Measurements from ENCODE around the gene RPS6KA2. TPM values are rescaled to one million over a fixed set of nuclear protein-coding genes. Genes with fewer than 3 reads are reported as not detected.

Gene RPS6KA2
- total and polyA plus RNA-seq, 2 experiments from 2014 or later = 45.1 to 49.0 TPM

DNA sequence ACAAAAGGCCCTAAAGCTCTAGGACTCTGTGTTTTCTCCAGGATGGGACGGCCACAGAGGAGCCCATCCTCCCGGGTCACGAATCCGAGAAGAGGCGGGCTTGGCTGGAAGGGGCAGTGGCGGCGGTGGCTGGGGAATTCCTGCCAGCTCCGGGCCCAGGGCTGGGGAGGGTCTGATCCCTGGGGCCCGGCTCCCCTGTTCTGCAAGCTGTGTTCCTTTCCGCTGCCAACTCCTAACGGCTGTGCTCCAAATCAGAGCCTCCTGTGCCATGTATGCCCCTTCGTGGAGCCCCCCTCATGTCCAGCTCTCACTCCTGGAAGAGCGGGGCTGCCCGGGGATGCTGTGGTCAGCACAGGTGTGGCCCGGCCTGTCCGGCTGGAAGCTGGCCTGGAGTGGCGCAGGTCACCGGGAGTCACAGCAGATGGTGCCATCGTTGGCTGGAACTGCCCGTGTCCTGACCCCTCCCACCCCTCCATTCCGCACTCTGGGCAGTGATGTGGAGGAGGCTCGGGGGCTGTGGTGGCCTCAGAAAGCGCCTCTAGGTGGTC is 156.1 kb downstream of the RPS6KA2 start:
- H2AFZ ChIP-seq = no peak overlapping the region
- DNase-seq = no peak
- H3K27ac ChIP-seq = no peak overlapping the region
- in situ Hi-C loops (cut with MboI) = no loop called here
- peaks cover 5% of the 10 kb centered on the region for H3K4me1 ChIP-seq (ENCODE audit: insufficient read depth)
- H3K27me3 ChIP-seq (replicated peaks; ENCODE audit: insufficient read depth) = no peaks in the 10 kb centered on the region
- H3K4me2 ChIP-seq (ENCODE audit: unreplicated experiment) = no peak overlapping the region
- H3K79me2 ChIP-seq (ENCODE audit: insufficient read depth) = no peaks in the 10 kb centered on the region
- H3F3A ChIP-seq (ENCODE audit: insufficient read depth) = peaks cover 24% of the 10 kb centered on the region
- TF ChIP-seq EZH2 (IDR thresholded peaks at IDR 0.05; ENCODE audit: insufficient read depth, poor library complexity, severe bottlenecking) (no peak), EZH2phosphoT487 (IDR thresholded peaks at IDR 0.05; ENCODE audit: insufficient read depth, low read depth) (no peak)
- H3K9me3 ChIP-seq (ENCODE audit: low read depth) = no peaks in the 10 kb centered on the region
- peaks cover 5% of the 10 kb centered on the region; the same call in 1 of the 2 replicates for H3K36me3 ChIP-seq (ENCODE audit: low read depth)
- H4K20me1 ChIP-seq (ENCODE audit: insufficient read depth) = no peaks in the 10 kb centered on the region
- H3K9ac ChIP-seq = no peak overlapping the region
- H3K9me2 ChIP-seq (ENCODE audit: insufficient read depth) = no peaks in the 10 kb centered on the region
- H3K4me3 ChIP-seq = no peak overlapping the region
- WGBS, 2 experiments (ENCODE audit: low coverage in 1 of 2, low lambda C conversion rate in 2 of 2, missing lambda C conversion rate in 2 of 2) = 79 to 83% methylated on average over 22 to 23 of the region's 23 CpGs

DNA sequence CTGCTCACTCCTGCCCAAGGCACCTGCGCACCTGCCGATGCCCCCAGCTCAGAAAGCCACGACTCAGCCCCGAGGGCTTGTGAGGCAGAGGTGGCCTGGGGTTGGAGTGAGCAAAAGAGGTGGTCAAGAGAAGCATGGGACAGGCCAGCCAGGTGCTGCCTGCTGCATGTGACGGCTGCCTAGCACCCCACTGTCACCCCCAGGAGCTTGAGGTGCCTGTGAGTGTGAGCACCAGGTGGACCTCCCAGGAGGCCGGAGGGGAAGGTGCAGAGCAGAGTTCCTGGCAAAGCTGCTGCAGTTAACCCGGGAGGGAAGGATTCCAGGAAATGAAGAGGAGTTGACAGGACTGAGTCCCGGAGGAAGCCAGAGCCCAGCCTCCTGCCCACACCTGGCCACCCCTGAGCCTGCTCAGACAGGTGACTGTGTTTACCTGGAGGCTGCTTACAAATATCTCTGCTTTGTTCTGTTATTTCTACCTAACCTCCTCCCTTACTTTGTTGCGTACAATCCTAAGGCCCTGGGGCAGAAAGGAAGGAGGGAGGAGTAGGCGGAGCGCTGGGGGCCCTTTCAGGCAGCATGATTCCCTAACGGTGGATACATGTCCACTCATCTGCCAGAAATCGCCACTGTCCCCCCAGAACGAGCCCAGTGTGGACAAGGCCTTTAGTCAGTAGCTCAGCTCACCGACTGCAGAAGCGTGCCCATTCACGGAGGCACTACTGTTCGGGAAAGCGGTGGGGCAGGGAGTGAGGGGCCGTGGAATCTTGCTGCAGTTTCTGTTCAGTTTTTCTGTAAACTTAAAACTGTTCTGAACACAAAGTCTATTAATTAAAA is 156.8 kb downstream of the RPS6KA2 start:
- no peaks in the 10 kb centered on the region for H4K20me1 ChIP-seq (ENCODE audit: insufficient read depth)
- no peak for DNase-seq
- peaks cover 5% of the 10 kb centered on the region; the same call in 1 of the 2 replicates for H3K36me3 ChIP-seq (ENCODE audit: low read depth)
- 85% methylated on average over 20 of the region's 20 CpGs for WGBS, 2 experiments (ENCODE audit: low coverage in 1 of 2, low lambda C conversion rate in 2 of 2, missing lambda C conversion rate in 2 of 2)
- no peak overlapping the region for H3K4me2 ChIP-seq (ENCODE audit: unreplicated experiment)
- H3K27me3 ChIP-seq (replicated peaks; ENCODE audit: insufficient read depth) = no peaks in the 10 kb centered on the region
- TF ChIP-seq EZH2phosphoT487 (IDR thresholded peaks at IDR 0.05; ENCODE audit: insufficient read depth, low read depth) = no peak
- TF ChIP-seq EZH2 (IDR thresholded peaks at IDR 0.05; ENCODE audit: insufficient read depth, poor library complexity, severe bottlenecking) = no peak
- in situ Hi-C loops (cut with MboI) = no loop called here
- no peak overlapping the region for H3K4me3 ChIP-seq
- H3K9me2 ChIP-seq (ENCODE audit: insufficient read depth) = no peaks in the 10 kb centered on the region
- no peak overlapping the region for H3K9ac ChIP-seq
- H2AFZ ChIP-seq = no peak overlapping the region
- H3F3A ChIP-seq (ENCODE audit: insufficient read depth) = peaks cover 31% of the 10 kb centered on the region
- H3K9me3 ChIP-seq (ENCODE audit: low read depth) = no peaks in the 10 kb centered on the region
- H3K79me2 ChIP-seq (ENCODE audit: insufficient read depth) = no peaks in the 10 kb centered on the region
- H3K4me1 ChIP-seq (ENCODE audit: insufficient read depth) = peaks cover 12% of the 10 kb centered on the region
- no peak overlapping the region for H3K27ac ChIP-seq

GRCh38 chr6:166469426-166469961 is 157.6 kb downstream of the RPS6KA2 start:
- Histone ChIP-seq H3K9me3 (ENCODE audit: low read depth) (no peaks in the 10 kb centered on the region), H3K27ac (no peak overlapping the region), H3K27me3 (replicated peaks; ENCODE audit: insufficient read depth) (no peaks in the 10 kb centered on the region), H3K79me2 (ENCODE audit: insufficient read depth) (no peaks in the 10 kb centered on the region), H3K9ac (no peak overlapping the region), H3K4me1 (ENCODE audit: insufficient read depth) (peaks cover 14% of the 10 kb centered on the region), H3K4me2 (ENCODE audit: unreplicated experiment) (no peak overlapping the region), H3K36me3 (ENCODE audit: low read depth) (peaks cover 7% of the 10 kb centered on the region; the same call in 1 of the 2 replicates), H3K4me3 (no peak overlapping the region), H3F3A (ENCODE audit: insufficient read depth) (peaks cover 34% of the 10 kb centered on the region), H2AFZ (no peak overlapping the region), H3K9me2 (ENCODE audit: insufficient read depth) (no peaks in the 10 kb centered on the region), H4K20me1 (ENCODE audit: insufficient read depth) (no peaks in the 10 kb centered on the region)
- 94 to 95% methylated on average over 14 of the region's 14 CpGs for WGBS, 2 experiments (ENCODE audit: low coverage in 1 of 2, low lambda C conversion rate in 2 of 2, missing lambda C conversion rate in 2 of 2)
- TF ChIP-seq EZH2phosphoT487 (IDR thresholded peaks at IDR 0.05; ENCODE audit: insufficient read depth, low read depth) (no peak), EZH2 (IDR thresholded peaks at IDR 0.05; ENCODE audit: insufficient read depth, poor library complexity, severe bottlenecking) (no peak)
- DNase-seq = no peak
- in situ Hi-C loops (cut with MboI) = no loop called here

GRCh38 chr6:166467436-166468000 is 159.5 kb downstream of the RPS6KA2 start:
- Histone ChIP-seq H3K9me2 (ENCODE audit: insufficient read depth) (no peaks in the 10 kb centered on the region), H3K36me3 (ENCODE audit: low read depth) (peaks cover 7% of the 10 kb centered on the region; the same call in 1 of the 2 replicates)
- WGBS, 2 experiments (ENCODE audit: low coverage in 1 of 2, low lambda C conversion rate in 2 of 2, missing lambda C conversion rate in 2 of 2) = 82 to 86% methylated on average over 9 of the region's 9 CpGs

More at GRCh38 chr6:166467436-166468000, 159.5 kb downstream of the RPS6KA2 start:
- Histone ChIP-seq H3F3A (ENCODE audit: insufficient read depth) (peaks cover 34% of the 10 kb centered on the region), H3K4me3 (no peak overlapping the region), H3K27me3 (replicated peaks; ENCODE audit: insufficient read depth) (no peaks in the 10 kb centered on the region), H3K4me2 (ENCODE audit: unreplicated experiment) (no peak overlapping the region), H4K20me1 (ENCODE audit: insufficient read depth) (no peaks in the 10 kb centered on the region), H3K79me2 (ENCODE audit: insufficient read depth) (no peaks in the 10 kb centered on the region), H2AFZ (no peak overlapping the region), H3K9ac (no peak overlapping the region), H3K4me1 (ENCODE audit: insufficient read depth) (peaks cover 14% of the 10 kb centered on the region), H3K9me3 (ENCODE audit: low read depth) (no peaks in the 10 kb centered on the region), H3K27ac (no peak overlapping the region)
- no peak for TF ChIP-seq EZH2 (IDR thresholded peaks at IDR 0.05; ENCODE audit: insufficient read depth, poor library complexity, severe bottlenecking)
- no peak for TF ChIP-seq EZH2phosphoT487 (IDR thresholded peaks at IDR 0.05; ENCODE audit: insufficient read depth, low read depth)
- in situ Hi-C loops (cut with MboI) = no loop called here
- no peak for DNase-seq

All from GM23248 (cell line).